ENCODE results near the gene CPSF4. TPM values are rescaled to one million over a fixed set of nuclear protein-coding genes. Genes with fewer than 3 reads are reported as not detected.

CPSF4 gene
- total RNA-seq = 23.8 TPM

- peak; percentile 94 for ATAC-seq
Measured at GRCh38 chr7:99438573-99439480, at the start of gene CPSF4, which contains the start of gene PTCD1. TSS of gene CPSF4 (plus strand) at chr7:99438943. CDS start at chr7:99439083, 140 bp downstream. TSS of gene PTCD1 (minus strand) at chr7:99438798. CDS start at chr7:99435242, 3,556 bp downstream.

GRCh38 chr7:99389772-99390171 lies 49.0 kb upstream of the CPSF4 start:
- no peak for ATAC-seq

- ATAC-seq = no peak
Measured at GRCh38 chr7:99390941-99391602, 47.7 kb upstream of the CPSF4 start.

GRCh38 chr7:99392046-99392445 lies 46.7 kb upstream of the CPSF4 start:
- ATAC-seq = peak; percentile 1

GRCh38 chr7:99392659-99393354 lies 45.9 kb upstream of the CPSF4 start:
- peak; percentile 91 for ATAC-seq

- no peak for ATAC-seq
Measured at GRCh38 chr7:99393355-99394187, 45.2 kb upstream of the CPSF4 start.

GRCh38 chr7:99394188-99394502 lies 44.6 kb upstream of the CPSF4 start:
- ATAC-seq = no peak

GRCh38 chr7:99395616-99396327 lies 43.0 kb upstream of the CPSF4 start:
- ATAC-seq = no peak

GRCh38 chr7:99396418-99397296 lies 42.1 kb upstream of the CPSF4 start:
- no peak for ATAC-seq

GRCh38 chr7:99397297-99397983 lies 41.3 kb upstream of the CPSF4 start:
- no peak for ATAC-seq

GRCh38 chr7:99398891-99399445 lies 39.8 kb upstream of the CPSF4 start:
- no peak for ATAC-seq

GRCh38 chr7:99399597-99399996 lies 39.1 kb upstream of the CPSF4 start:
- ATAC-seq = no peak

GRCh38 chr7:99402854-99403253 lies 35.9 kb upstream of the CPSF4 start:
- ATAC-seq = no peak

- no peak for ATAC-seq
Measured at GRCh38 chr7:99403764-99404163, 35.0 kb upstream of the CPSF4 start.

GRCh38 chr7:99404235-99404976 lies 34.3 kb upstream of the CPSF4 start:
- no peak for ATAC-seq

- ATAC-seq = no peak
Measured at GRCh38 chr7:99404977-99405320, 33.8 kb upstream of the CPSF4 start.

GRCh38 chr7:99406557-99406956 lies 32.2 kb upstream of the CPSF4 start:
- no peak for ATAC-seq

- peak; percentile 52 for ATAC-seq
Measured at GRCh38 chr7:99407872-99408378, 30.8 kb upstream of the CPSF4 start.
